Adrenal gland (tissue), 5 donors: ENCODE data around the gene FUBP1.

Experiments used
- CTCF ChIP-seq, 6 experiments: fragments of 450-650 bp in 4 of 6; fragments of 200-600 bp in 2 of 6; sonication (generic) in 1 of 6; IDR thresholded peaks; 1 replicate in 5 of 6; 2 replicates in 1 of 6; pipeline versions ENCODE4 v1.5.1 to v1.8.0; 2016 to 2021; ENCODE audit warnings: antibody characterized with exemption in 6 of 6, mild to moderate bottlenecking in 2 of 6, moderate library complexity in 1 of 6
- POLR2A ChIP-seq, 2 donors: fragments of 450-650 bp; IDR thresholded peaks; one replicate each; pipeline ENCODE4 v1.6.1; 2017; ENCODE audit warnings: antibody characterized with exemption in 2 of 2, mild to moderate bottlenecking in 2 of 2, moderate library complexity in 1 of 2
- donor health status: DM: no; HTN: no; CAD: no.

- TF ChIP-seq CTCF (IDR thresholded peaks at IDR 0.05) (no peak), POLR2A (IDR thresholded peaks at IDR 0.05) (no peak)
Measured at GRCh38 chr1:77986810-77987209, 7.9 kb upstream of the FUBP1 start.
